HG03097 (cell line): ENCODE measurements around the gene TAB3.

Source experiments
- ATAC-seq: cut with Tn5 transposase; IDR thresholded peaks from one replicate; pipeline ENCODE4 v1.9.1; 2021; ENCODE audit not compliant: unreplicated experiment, low FRiP score

TAB3 gene

DNA sequence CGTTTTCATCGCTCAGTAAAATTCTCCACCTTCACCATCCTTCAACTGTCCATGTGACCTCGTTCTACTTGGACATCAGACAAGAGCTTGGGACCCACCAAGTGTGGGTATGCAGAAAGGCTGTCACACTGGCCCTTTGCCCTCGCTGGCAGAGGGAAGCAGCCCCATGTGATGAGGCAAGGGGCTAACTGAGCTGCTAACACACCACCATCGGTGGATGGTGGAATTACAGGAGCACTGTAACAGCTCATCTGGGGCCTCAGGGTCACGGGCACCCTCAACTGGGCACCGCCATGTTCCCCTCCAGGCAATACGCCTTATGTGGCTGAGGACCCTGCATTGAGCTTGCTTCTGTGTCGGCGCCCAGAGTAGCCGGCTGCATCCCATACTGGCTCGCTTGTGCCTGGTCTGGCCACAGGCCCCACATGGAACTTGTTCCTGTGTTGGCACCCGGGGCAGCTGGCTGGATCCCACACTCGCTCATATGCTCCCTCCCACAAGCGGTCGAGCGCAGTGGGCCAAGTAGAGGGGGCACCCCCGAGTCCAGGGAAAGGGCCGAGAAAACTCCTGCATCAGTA is 109.5 kb downstream of the TAB3 start:
- no peak for ATAC-seq

DNA sequence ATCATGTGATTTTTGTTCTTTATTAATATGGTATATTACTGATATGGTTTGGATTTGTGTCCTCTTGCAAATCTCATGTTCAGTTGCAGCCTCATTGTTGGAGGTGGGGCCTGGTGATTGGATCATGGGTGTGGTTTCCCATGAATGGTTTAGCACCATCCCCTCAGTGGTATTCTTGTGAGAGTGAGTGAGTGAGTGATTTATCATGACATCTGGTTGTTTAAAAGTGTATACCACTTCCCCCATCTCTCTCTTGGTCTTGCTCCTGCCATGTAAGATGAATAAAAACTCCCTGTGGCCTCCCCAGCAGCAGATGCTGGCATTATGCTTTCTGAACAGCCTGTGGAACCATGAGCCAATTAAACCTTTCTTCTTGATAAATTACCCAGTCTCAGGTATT is 111.5 kb downstream of the TAB3 start:
- ATAC-seq, result no peak
